ENCODE measurements around the gene ERBIN. TPM values are rescaled to one million over a fixed set of nuclear protein-coding genes. Genes with fewer than 3 reads are reported as not detected.
"Not testable (repeated sequence)": the region's sequence is repeated elsewhere in the genome, so short reads cannot be mapped to it uniquely, and the experiment has no call there.

The ERBIN gene
- polyA plus RNA-seq, 1 donor from 2014 or later, result 28.4 TPM

DNA sequence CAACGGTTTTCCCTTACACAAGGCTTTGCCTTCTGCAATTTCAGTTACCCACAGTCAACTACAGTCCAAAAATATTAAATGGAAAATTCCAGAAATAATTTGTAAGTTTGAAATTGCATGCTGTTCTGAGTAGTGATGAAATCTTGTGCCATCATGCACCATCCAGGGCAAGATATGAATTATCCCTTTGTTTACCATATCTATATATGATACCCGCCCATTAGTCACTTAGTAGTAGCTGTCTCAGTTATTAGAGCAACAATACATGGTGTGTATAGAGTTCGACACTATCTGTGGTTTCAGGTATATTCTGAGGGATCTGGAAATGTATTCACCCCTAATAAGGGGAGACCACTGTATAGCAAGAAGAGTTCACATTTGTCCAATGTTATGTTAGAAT, 29.4 kb downstream of the ERBIN start:
- no peak overlapping the region for H3K4me2 ChIP-seq (ENCODE audit: low read length)
- H3K27me3 ChIP-seq (ENCODE audit: insufficient read depth, low read depth, low read length), result no peaks in the 10 kb centered on the region
- H3K9me2 ChIP-seq (ENCODE audit: insufficient read depth, low read length), result no peaks in the 10 kb centered on the region
- H3K4me3 ChIP-seq (ENCODE audit: low read length), result no peak overlapping the region
- H3K36me3 ChIP-seq (ENCODE audit: insufficient read depth, low read length), result no peaks in the 10 kb centered on the region
- H3K27ac ChIP-seq (ENCODE audit: low read length), result no peak overlapping the region
- no peak for TF ChIP-seq EZH2 (IDR thresholded peaks at IDR 0.05; ENCODE audit: borderline replicate concordance, insufficient read depth, low read length, poor library complexity, severe bottlenecking)
- H3K79me2 ChIP-seq (replicated peaks; ENCODE audit: insufficient read depth, low read length), result peaks cover 73% of the 10 kb centered on the region
- no peak overlapping the region for H3K9ac ChIP-seq (ENCODE audit: low read length)
- no peak overlapping the region for H2AFZ ChIP-seq (ENCODE audit: low read depth, low read length)
- H3F3A ChIP-seq (ENCODE audit: insufficient read depth, low read length, poor library complexity, severe bottlenecking), result no peaks in the 10 kb centered on the region
- H4K20me1 ChIP-seq (ENCODE audit: insufficient read depth), result no peaks in the 10 kb centered on the region
- no peaks in the 10 kb centered on the region for H3K9me3 ChIP-seq (ENCODE audit: low read length)

GRCh38 chr5:65957703-65958102, 31.3 kb downstream of the ERBIN start:
- H4K20me1 ChIP-seq (ENCODE audit: insufficient read depth); H3K36me3 ChIP-seq (ENCODE audit: insufficient read depth, low read length); H3F3A ChIP-seq (ENCODE audit: insufficient read depth, low read length, poor library complexity, severe bottlenecking); H3K27ac ChIP-seq (ENCODE audit: low read length); H3K27me3 ChIP-seq (ENCODE audit: insufficient read depth, low read depth, low read length); H3K9me2 ChIP-seq (ENCODE audit: insufficient read depth, low read length); H3K9me3 ChIP-seq (ENCODE audit: low read length); H3K9ac ChIP-seq (ENCODE audit: low read length); H2AFZ ChIP-seq (ENCODE audit: low read depth, low read length); H3K4me3 ChIP-seq (ENCODE audit: low read length); H3K4me2 ChIP-seq (ENCODE audit: low read length): not testable (repeated sequence)
- H3K79me2 ChIP-seq (replicated peaks; ENCODE audit: insufficient read depth, low read length), result peaks cover 73% of the 10 kb centered on the region

- no peaks in the 10 kb centered on the region for H3K9me2 ChIP-seq (ENCODE audit: insufficient read depth, low read length)
- H4K20me1 ChIP-seq (ENCODE audit: insufficient read depth), result no peaks in the 10 kb centered on the region
- no peak overlapping the region for H3K4me3 ChIP-seq (ENCODE audit: low read length)
- peaks cover 6% of the 10 kb centered on the region for H3K9me3 ChIP-seq (ENCODE audit: low read length)
- TF ChIP-seq, protein P1, sequence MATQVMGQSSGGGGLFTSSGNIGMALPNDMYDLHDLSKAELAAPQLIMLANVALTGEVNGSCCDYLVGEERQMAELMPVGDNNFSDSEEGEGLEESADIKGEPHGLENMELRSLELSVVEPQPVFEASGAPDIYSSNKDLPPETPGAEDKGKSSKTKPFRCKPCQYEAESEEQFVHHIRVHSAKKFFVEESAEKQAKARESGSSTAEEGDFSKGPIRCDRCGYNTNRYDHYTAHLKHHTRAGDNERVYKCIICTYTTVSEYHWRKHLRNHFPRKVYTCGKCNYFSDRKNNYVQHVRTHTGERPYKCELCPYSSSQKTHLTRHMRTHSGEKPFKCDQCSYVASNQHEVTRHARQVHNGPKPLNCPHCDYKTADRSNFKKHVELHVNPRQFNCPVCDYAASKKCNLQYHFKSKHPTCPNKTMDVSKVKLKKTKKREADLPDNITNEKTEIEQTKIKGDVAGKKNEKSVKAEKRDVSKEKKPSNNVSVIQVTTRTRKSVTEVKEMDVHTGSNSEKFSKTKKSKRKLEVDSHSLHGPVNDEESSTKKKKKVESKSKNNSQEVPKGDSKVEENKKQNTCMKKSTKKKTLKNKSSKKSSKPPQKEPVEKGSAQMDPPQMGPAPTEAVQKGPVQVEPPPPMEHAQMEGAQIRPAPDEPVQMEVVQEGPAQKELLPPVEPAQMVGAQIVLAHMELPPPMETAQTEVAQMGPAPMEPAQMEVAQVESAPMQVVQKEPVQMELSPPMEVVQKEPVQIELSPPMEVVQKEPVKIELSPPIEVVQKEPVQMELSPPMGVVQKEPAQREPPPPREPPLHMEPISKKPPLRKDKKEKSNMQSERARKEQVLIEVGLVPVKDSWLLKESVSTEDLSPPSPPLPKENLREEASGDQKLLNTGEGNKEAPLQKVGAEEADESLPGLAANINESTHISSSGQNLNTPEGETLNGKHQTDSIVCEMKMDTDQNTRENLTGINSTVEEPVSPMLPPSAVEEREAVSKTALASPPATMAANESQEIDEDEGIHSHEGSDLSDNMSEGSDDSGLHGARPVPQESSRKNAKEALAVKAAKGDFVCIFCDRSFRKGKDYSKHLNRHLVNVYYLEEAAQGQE (IDR thresholded peaks at IDR 0.05; ENCODE audit: borderline replicate concordance), result no peak
- TF ChIP-seq MXI1 (conservative IDR thresholded peaks at IDR 0.05; ENCODE audit: poor library complexity, severe bottlenecking), result no peak
- TF ChIP-seq EP300 (conservative IDR thresholded peaks at IDR 0.05; ENCODE audit: poor library complexity, severe bottlenecking), result no peak
- no peak for TF ChIP-seq SMC3 (conservative IDR thresholded peaks at IDR 0.05; ENCODE audit: poor library complexity)
- TF ChIP-seq EZH2 (IDR thresholded peaks at IDR 0.05; ENCODE audit: borderline replicate concordance, insufficient read depth, low read length, poor library complexity, severe bottlenecking), result no peak
- no peak for TF ChIP-seq TAF1 (IDR thresholded peaks at IDR 0.05; ENCODE audit: low read depth)
- TF ChIP-seq POLR2AphosphoS5 (IDR thresholded peaks at IDR 0.05), result no peak
- TF ChIP-seq RAD21 (conservative IDR thresholded peaks at IDR 0.05), result no peak
- TF ChIP-seq CTCF (IDR thresholded peaks at IDR 0.05; ENCODE audit: poor library complexity, severe bottlenecking), result no peak
- no peak overlapping the region for H2AFZ ChIP-seq (ENCODE audit: low read depth, low read length)
- no peak overlapping the region for H3K27ac ChIP-seq (ENCODE audit: low read length)
- H3K36me3 ChIP-seq (ENCODE audit: insufficient read depth, low read length), result no peaks in the 10 kb centered on the region
- H3K27me3 ChIP-seq (ENCODE audit: insufficient read depth, low read depth, low read length), result no peaks in the 10 kb centered on the region
- peaks cover 63% of the 10 kb centered on the region for H3K79me2 ChIP-seq (replicated peaks; ENCODE audit: insufficient read depth, low read length)
- no peak overlapping the region for H3K9ac ChIP-seq (ENCODE audit: low read length)
- H3K4me2 ChIP-seq (ENCODE audit: low read length), result no peak overlapping the region
- no peaks in the 10 kb centered on the region for H3F3A ChIP-seq (ENCODE audit: insufficient read depth, low read length, poor library complexity, severe bottlenecking)
These were observed 35.3 kb downstream of the ERBIN start for GRCh38 chr5:65961633-65962032.
